Astrocyte of the spinal cord (primary cell): Measurements from ENCODE around the gene LMF2.

Source experiments
- DNase-seq: peaks from one replicate; pipeline ENCODE4 v3.0.0; 2011; ENCODE audit warnings: low read depth, low spot score
- H3K4me3 ChIP-seq: 2 replicates; pipeline ENCODE4 v1.5.1; 2011; ENCODE audit warnings: low read depth, mild to moderate bottlenecking, low read length, moderate library complexity
- CTCF ChIP-seq: IDR thresholded peaks from 2 replicates; pipeline ENCODE4 v1.5.1; 2012; ENCODE audit warnings: low read depth, mild to moderate bottlenecking, low read length, inconsistent platforms
- in situ Hi-C: cut with HindIII; loops from 2 replicates; pipeline ENCODE4 v1.10.0; 2017; ENCODE audit warnings: low sequenced_read_pairs

LMF2 gene

GRCh38 chr22:50465066-50465930 is 42.2 kb downstream of the LMF2 start:
- TF ChIP-seq CTCF: no peak
- no peak overlapping the region for H3K4me3 ChIP-seq
- in situ Hi-C loops: no loop called here
- no peak for DNase-seq

- DNase-seq: no peak
- in situ Hi-C loops: no loop called here
- H3K4me3 ChIP-seq: no peak overlapping the region
- TF ChIP-seq CTCF: no peak
Observed at GRCh38 chr22:50464451-50464850, 43.1 kb downstream of the LMF2 start.

- in situ Hi-C loops: no loop called here
- no peak overlapping the region for H3K4me3 ChIP-seq
- DNase-seq: no peak
- TF ChIP-seq CTCF: no peak
Observed at GRCh38 chr22:50463188-50463900, 44.2 kb downstream of the LMF2 start.

- DNase-seq: no peak
- no peak overlapping the region for H3K4me3 ChIP-seq
- TF ChIP-seq CTCF: no peak
- in situ Hi-C loops: no loop called here
Observed at GRCh38 chr22:50461979-50462540, 45.4 kb downstream of the LMF2 start.

GRCh38 chr22:50461536-50461935 is 46.0 kb downstream of the LMF2 start:
- no peak for TF ChIP-seq CTCF

GRCh38 chr22:50460938-50461337 is 46.6 kb downstream of the LMF2 start:
- TF ChIP-seq CTCF: no peak
- H3K4me3 ChIP-seq: no peak overlapping the region
- DNase-seq: no peak
- in situ Hi-C loops: no loop called here

More at GRCh38 chr22:50461536-50461935, 46.0 kb downstream of the LMF2 start:
- no peak overlapping the region for H3K4me3 ChIP-seq
- no peak for DNase-seq
- in situ Hi-C loops: no loop called here
